NCI-H2196 (cell line): Measurements from ENCODE around the gene TBC1D14.

Experiments used
- DNase-seq: peaks from one replicate; lab custom pipeline; 2025; ENCODE audit not compliant: unreplicated experiment; lab: John Stamatoyannopoulos, UW

TBC1D14 gene

GRCh38 chr4:7016512-7016911 is 106.9 kb downstream of the TBC1D14 start:
- no peak for DNase-seq

GRCh38 chr4:7017446-7018048 is 107.9 kb downstream of the TBC1D14 start:
- DNase-seq: no peak

GRCh38 chr4:7018281-7018680 is 108.7 kb downstream of the TBC1D14 start:
- no peak for DNase-seq

GRCh38 chr4:7019367-7019766 is 109.7 kb downstream of the TBC1D14 start:
- no peak for DNase-seq

GRCh38 chr4:7020290-7020689 is 110.7 kb downstream of the TBC1D14 start:
- no peak for DNase-seq

- DNase-seq: no peak
Observed at GRCh38 chr4:7020856-7021255, 111.2 kb downstream of the TBC1D14 start.

- DNase-seq: no peak
Observed at GRCh38 chr4:7021355-7021754, 111.7 kb downstream of the TBC1D14 start.

- no peak for DNase-seq
Observed at GRCh38 chr4:7021930-7022664, 112.5 kb downstream of the TBC1D14 start.

GRCh38 chr4:7023486-7023885 is 113.9 kb downstream of the TBC1D14 start:
- DNase-seq: no peak

GRCh38 chr4:7023901-7024300 is 114.3 kb downstream of the TBC1D14 start:
- no peak for DNase-seq

GRCh38 chr4:7024336-7024890 is 114.8 kb downstream of the TBC1D14 start:
- no peak for DNase-seq

- DNase-seq: no peak
Observed at GRCh38 chr4:7025040-7025602, 115.5 kb downstream of the TBC1D14 start.

GRCh38 chr4:7026107-7026506 is 116.5 kb downstream of the TBC1D14 start:
- no peak for DNase-seq

- no peak for DNase-seq
Observed at GRCh38 chr4:7027284-7027683, 117.7 kb downstream of the TBC1D14 start.

- no peak for DNase-seq
Observed at GRCh38 chr4:7027913-7028312, 118.3 kb downstream of the TBC1D14 start.

- no peak for DNase-seq
Observed at GRCh38 chr4:7029212-7029611, 119.6 kb downstream of the TBC1D14 start.

GRCh38 chr4:7029921-7030320 is 120.3 kb downstream of the TBC1D14 start:
- no peak for DNase-seq

- DNase-seq: no peak
Observed at GRCh38 chr4:7030856-7031255, 121.2 kb downstream of the TBC1D14 start.

GRCh38 chr4:7031558-7032449 is 122.2 kb downstream of the TBC1D14 start:
- no peak for DNase-seq

GRCh38 chr4:7032596-7032995 is 123.0 kb downstream of the TBC1D14 start:
- DNase-seq: no peak
